22Rv1 (cell line): ENCODE results near the gene KRTAP5-8.
"Not testable (repeated sequence)": the region's sequence is repeated elsewhere in the genome, so short reads cannot be mapped to it uniquely, and the experiment has no call there.

Experiments
- H3K27ac ChIP-seq: fragments of 450-650 bp; 2 replicates; pipeline ENCODE4 v1.5.1; 2017
- CTCF ChIP-seq: fragments of 450-650 bp; IDR thresholded peaks from 2 replicates; pipeline ENCODE4 v1.5.1; 2017; ENCODE audit warnings: mild to moderate bottlenecking
- ZFX ChIP-seq: fragments of 450-650 bp; IDR thresholded peaks from 2 replicates; pipeline ENCODE4 v1.6.1; 2017; ENCODE audit warnings: antibody characterized with exemption, borderline replicate concordance

Gene KRTAP5-8

GRCh38 chr11:71580057-71581003 is 42.5 kb downstream of the KRTAP5-8 start:
- no peak overlapping the region for H3K27ac ChIP-seq
- TF ChIP-seq ZFX (no peak), CTCF (peak; percentile 90)

GRCh38 chr11:71581826-71582225 is 44.0 kb downstream of the KRTAP5-8 start:
- TF ChIP-seq CTCF (no peak), ZFX (no peak)
- no peak overlapping the region for H3K27ac ChIP-seq

- no peak within 1 kb of the TSS for H3K27ac ChIP-seq
- TF ChIP-seq ZFX (no peak), CTCF (no peak)
Observed at GRCh38 chr11:71582309-71582895, 44.6 kb downstream of the KRTAP5-8 start, which contains the start of gene KRTAP5-11. Gene KRTAP5-11 (minus strand): TSS chr11:71582875. CDS start chr11:71582837, 38 bp downstream.

GRCh38 chr11:71582969-71583368 is 45.1 kb downstream of the KRTAP5-8 start:
- H3K27ac ChIP-seq: not testable (repeated sequence)

- H3K27ac ChIP-seq: not testable (repeated sequence)
Observed at GRCh38 chr11:71585673-71586072, 47.8 kb downstream of the KRTAP5-8 start.

GRCh38 chr11:71588314-71588713 is 50.5 kb downstream of the KRTAP5-8 start:
- H3K27ac ChIP-seq: not testable (repeated sequence)
